ENCODE data around the gene ZBP1. TPM values are rescaled to one million over a fixed set of nuclear protein-coding genes. Genes with fewer than 3 reads are reported as not detected.

ZBP1 gene
- total RNA-seq, 1 experiment from 2014 or later: not detected

- peaks cover 1% of the 10 kb centered on the region for H3K4me1 ChIP-seq (ENCODE audit: insufficient read depth, low read length)
- H3K27me3 ChIP-seq (ENCODE audit: low read length): no peaks in the 10 kb centered on the region
- H3K36me3 ChIP-seq (ENCODE audit: low read depth, low read length): no peaks in the 10 kb centered on the region
- no peaks in the 10 kb centered on the region for H3F3A ChIP-seq (ENCODE audit: low read length, unreplicated experiment)
- TF ChIP-seq CTCF (conservative IDR thresholded peaks at IDR 0.05; ENCODE audit: low read depth, low read length): no peak
- no peak for TF ChIP-seq EZH2 (IDR thresholded peaks at IDR 0.05; ENCODE audit: low read length, unreplicated experiment)
- no peak for TF ChIP-seq EZH2phosphoT487 (IDR thresholded peaks at IDR 0.05; ENCODE audit: borderline replicate concordance, low read length)
- H3K79me2 ChIP-seq (ENCODE audit: low read length): no peaks in the 10 kb centered on the region
- H4K20me1 ChIP-seq (ENCODE audit: low read length): no peaks in the 10 kb centered on the region
- H3K9ac ChIP-seq (ENCODE audit: low read length): no peak overlapping the region
- no peak for ATAC-seq
- no peak overlapping the region for H3K27ac ChIP-seq (ENCODE audit: low read length)
- DNase-seq: no peak
- no peak overlapping the region for H3K4me3 ChIP-seq (ENCODE audit: low read length)
- H2AFZ ChIP-seq (ENCODE audit: low read length): no peak overlapping the region
- intact Hi-C loops (cut with micrococcal nuclease): loop anchor here (10.0 kb wide), 1 partner anchor 382 kb away; no protein-coding TSS in a partner anchor
- no peaks in the 10 kb centered on the region for H3K9me3 ChIP-seq (ENCODE audit: low read length)
- ChIA-PET CTCF (interaction anchor here (0.5 kb wide), 1 partner anchor 8 kb away, joined by 3 read pairs; the partner anchor contains the start of gene ZBP1), POLR2A (ENCODE audit: unreplicated experiment) (interaction anchor here (0.7 kb wide), 1 partner anchor 869 kb away, joined by 3 read pairs; no protein-coding TSS in a partner anchor)
- BruUV-seq (replicated peaks): no TSS peak
- no peak overlapping the region for H3K4me2 ChIP-seq (ENCODE audit: low read length)
- H3K9me2 ChIP-seq (replicated peaks; ENCODE audit: low read length): no peaks in the 10 kb centered on the region
Observed at GRCh38 chr20:57612436-57612835, 7.8 kb downstream of the ZBP1 start.

- Histone ChIP-seq H4K20me1 (ENCODE audit: low read length) (no peaks in the 10 kb centered on the region), H3K9ac (ENCODE audit: low read length) (no peak overlapping the region), H3K9me3 (ENCODE audit: low read length) (no peaks in the 10 kb centered on the region), H2AFZ (ENCODE audit: low read length) (no peak overlapping the region), H3K9me2 (replicated peaks; ENCODE audit: low read length) (no peaks in the 10 kb centered on the region), H3K27me3 (ENCODE audit: low read length) (no peaks in the 10 kb centered on the region), H3K27ac (ENCODE audit: low read length) (no peak overlapping the region), H3K36me3 (ENCODE audit: low read depth, low read length) (no peaks in the 10 kb centered on the region), H3K4me3 (ENCODE audit: low read length) (no peak overlapping the region), H3K4me2 (ENCODE audit: low read length) (no peak overlapping the region), H3K79me2 (ENCODE audit: low read length) (no peaks in the 10 kb centered on the region), H3K4me1 (ENCODE audit: insufficient read depth, low read length) (no peaks in the 10 kb centered on the region), H3F3A (ENCODE audit: low read length, unreplicated experiment) (no peaks in the 10 kb centered on the region)
- BruUV-seq (replicated peaks): no TSS peak
- no peak for ATAC-seq
- TF ChIP-seq CTCF (conservative IDR thresholded peaks at IDR 0.05; ENCODE audit: low read depth, low read length) (no peak), EZH2 (IDR thresholded peaks at IDR 0.05; ENCODE audit: low read length, unreplicated experiment) (no peak), EZH2phosphoT487 (IDR thresholded peaks at IDR 0.05; ENCODE audit: borderline replicate concordance, low read length) (no peak)
- intact Hi-C loops (cut with micrococcal nuclease): loop anchor here (10.0 kb wide), 1 partner anchor 383 kb away; no protein-coding TSS in a partner anchor
- CTCF ChIA-PET: interaction anchor here (0.5 kb wide), 1 partner anchor 8 kb away, joined by 3 read pairs; the partner anchor contains the start of gene ZBP1
- POLR2A ChIA-PET (ENCODE audit: unreplicated experiment): interaction anchor here (0.5 kb wide), 1 partner anchor 9 kb away, joined by 3 read pairs; no protein-coding TSS in a partner anchor
- no peak for DNase-seq
Observed at GRCh38 chr20:57611586-57612311, 8.5 kb downstream of the ZBP1 start.
